ENCODE results near the gene RALGPS1. TPM values are rescaled to one million over a fixed set of nuclear protein-coding genes. Genes with fewer than 3 reads are reported as not detected.

RALGPS1 gene
- total RNA-seq, 2 experiments from 2014 or later, result 2.5 to 4.1 TPM

DNA sequence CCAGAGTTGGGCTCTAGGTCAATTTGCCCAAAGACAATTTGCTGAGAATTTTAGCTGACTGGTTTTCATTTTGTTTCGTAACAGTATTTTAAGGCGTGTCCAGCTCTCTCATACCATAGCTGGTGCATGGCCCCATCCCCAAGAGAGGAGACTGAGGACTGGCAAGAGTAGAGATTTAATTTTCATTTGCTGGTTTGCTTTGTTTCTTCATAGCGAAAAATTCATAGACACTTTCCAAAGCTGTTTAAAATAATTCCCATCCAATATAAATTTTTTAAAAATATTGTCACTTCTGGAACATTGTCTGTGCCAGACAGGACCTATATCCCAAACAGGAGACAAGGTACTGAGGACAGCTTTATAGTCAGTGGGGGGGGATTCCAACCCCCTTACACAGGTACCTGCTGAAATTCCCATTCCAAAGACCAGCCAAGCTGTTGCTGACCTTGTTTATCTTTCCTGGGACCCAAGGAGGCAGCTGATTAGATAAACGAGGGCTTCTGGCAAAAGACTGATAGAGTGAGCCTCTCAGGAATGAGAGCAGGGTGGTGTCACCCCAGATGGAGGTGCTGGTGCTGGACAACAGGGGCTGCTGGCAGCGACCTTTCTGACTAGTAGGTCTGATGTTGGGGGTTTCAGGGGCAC, 214.6 kb downstream of the RALGPS1 start:
- Mint-ChIP-seq H3K27me3 (ENCODE audit: low read depth) (peaks cover 28% of the 10 kb centered on the region), H3K4me3 (no peak overlapping the region), H3K9me3 (ENCODE audit: insufficient read depth) (no peaks in the 10 kb centered on the region), H3K27ac (no peak overlapping the region), H3K36me3 (ENCODE audit: low read depth) (no peaks in the 10 kb centered on the region), H3K4me1 (ENCODE audit: low read depth) (no peaks in the 10 kb centered on the region)
- POLR2A ChIA-PET, result interaction anchor here (0.5 kb wide), 1 partner anchor 220 kb away, joined by 3 read pairs; no protein-coding TSS in a partner anchor
- DNase-seq (no peak), ATAC-seq (no peak)
- CTCF ChIA-PET, result no interaction called here

DNA sequence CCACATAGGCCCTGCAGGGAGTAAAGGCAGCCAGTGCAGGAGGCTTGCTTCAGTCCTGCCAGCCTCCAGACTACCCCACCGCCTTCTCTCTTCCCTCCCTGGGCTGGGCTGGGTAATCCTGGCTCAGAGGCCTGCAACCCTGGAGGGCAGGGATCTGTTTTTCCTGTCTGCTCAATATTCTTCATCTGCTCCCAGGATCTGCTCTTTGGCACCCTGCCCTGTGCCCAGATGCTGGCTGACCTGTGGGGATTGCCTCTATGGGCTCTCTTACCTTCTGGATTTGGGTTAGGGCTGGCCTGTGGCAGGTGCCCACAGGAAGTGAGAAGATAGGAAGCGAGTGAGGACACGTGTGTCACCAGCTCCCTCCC, 215.1 kb downstream of the RALGPS1 start:
- CTCF ChIA-PET, result no interaction called here
- Mint-ChIP-seq H3K9me3 (ENCODE audit: insufficient read depth) (no peaks in the 10 kb centered on the region), H3K27ac (no peak overlapping the region), H3K36me3 (ENCODE audit: low read depth) (no peaks in the 10 kb centered on the region), H3K4me1 (ENCODE audit: low read depth) (no peaks in the 10 kb centered on the region), H3K4me3 (no peak overlapping the region), H3K27me3 (ENCODE audit: low read depth) (peaks cover 23% of the 10 kb centered on the region)
- POLR2A ChIA-PET, result interaction anchor here (1.1 kb wide), 1 partner anchor 36 kb away, joined by 3 read pairs; no protein-coding TSS in a partner anchor
- no peak for DNase-seq
- ATAC-seq, result no peak

DNA sequence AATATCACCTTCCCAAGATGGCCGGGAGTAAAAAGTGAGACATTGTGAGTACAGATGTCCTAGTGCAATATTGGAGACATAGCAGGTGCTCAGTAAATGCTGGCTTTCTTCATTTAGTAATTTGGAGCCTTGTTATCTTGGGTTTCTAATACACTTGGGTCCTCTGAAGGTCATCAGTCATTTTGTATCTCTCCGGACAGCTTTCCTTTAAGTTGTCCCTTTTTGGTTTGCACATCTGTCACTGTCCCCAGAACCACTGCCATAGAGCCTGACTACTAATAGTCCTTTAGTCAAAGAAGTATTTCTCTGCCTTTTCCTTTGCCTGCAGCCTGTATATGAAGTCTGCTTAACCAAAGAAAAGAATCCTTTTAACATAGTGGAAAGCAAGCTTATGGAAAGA, 215.7 kb downstream of the RALGPS1 start:
- ChIA-PET POLR2A (interaction anchor here (1.1 kb wide), 1 partner anchor 36 kb away, joined by 3 read pairs; no protein-coding TSS in a partner anchor), CTCF (no interaction called here)
- no peaks in the 10 kb centered on the region for H3K4me1 Mint-ChIP-seq (ENCODE audit: low read depth)
- DNase-seq (no peak), ATAC-seq (no peak)
- peaks cover 20% of the 10 kb centered on the region for H3K27me3 Mint-ChIP-seq (ENCODE audit: low read depth)
- no peak overlapping the region for H3K27ac Mint-ChIP-seq
- H3K4me3 Mint-ChIP-seq, result no peak overlapping the region
- no peaks in the 10 kb centered on the region for H3K36me3 Mint-ChIP-seq (ENCODE audit: low read depth)
- H3K9me3 Mint-ChIP-seq (ENCODE audit: insufficient read depth), result no peaks in the 10 kb centered on the region

GRCh38 chr9:127130661-127131538, 216.3 kb downstream of the RALGPS1 start:
- H3K27me3 Mint-ChIP-seq (ENCODE audit: low read depth), result peaks cover 13% of the 10 kb centered on the region
- no peaks in the 10 kb centered on the region for H3K4me1 Mint-ChIP-seq (ENCODE audit: low read depth)
- POLR2A ChIA-PET, result interaction anchor here (1.1 kb wide), 1 partner anchor 37 kb away, joined by 3 read pairs; no protein-coding TSS in a partner anchor
- H3K27ac Mint-ChIP-seq, result no peak overlapping the region
- H3K36me3 Mint-ChIP-seq (ENCODE audit: low read depth), result no peaks in the 10 kb centered on the region
- H3K9me3 Mint-ChIP-seq (ENCODE audit: insufficient read depth), result no peaks in the 10 kb centered on the region
- no peak for DNase-seq
- CTCF ChIA-PET, result no interaction called here
- ATAC-seq, result no peak
- no peak overlapping the region for H3K4me3 Mint-ChIP-seq

GRCh38 chr9:127131871-127132270, 217.3 kb downstream of the RALGPS1 start:
- ATAC-seq, result no peak
- ChIA-PET POLR2A (no interaction called here), CTCF (no interaction called here)
- no peaks in the 10 kb centered on the region for H3K9me3 Mint-ChIP-seq (ENCODE audit: insufficient read depth)
- H3K4me3 Mint-ChIP-seq, result no peak overlapping the region
- H3K4me1 Mint-ChIP-seq (ENCODE audit: low read depth), result no peaks in the 10 kb centered on the region
- H3K27me3 Mint-ChIP-seq (ENCODE audit: low read depth), result peaks cover 7% of the 10 kb centered on the region
- H3K36me3 Mint-ChIP-seq (ENCODE audit: low read depth), result no peaks in the 10 kb centered on the region
- no peak for DNase-seq
- H3K27ac Mint-ChIP-seq, result no peak overlapping the region

DNA sequence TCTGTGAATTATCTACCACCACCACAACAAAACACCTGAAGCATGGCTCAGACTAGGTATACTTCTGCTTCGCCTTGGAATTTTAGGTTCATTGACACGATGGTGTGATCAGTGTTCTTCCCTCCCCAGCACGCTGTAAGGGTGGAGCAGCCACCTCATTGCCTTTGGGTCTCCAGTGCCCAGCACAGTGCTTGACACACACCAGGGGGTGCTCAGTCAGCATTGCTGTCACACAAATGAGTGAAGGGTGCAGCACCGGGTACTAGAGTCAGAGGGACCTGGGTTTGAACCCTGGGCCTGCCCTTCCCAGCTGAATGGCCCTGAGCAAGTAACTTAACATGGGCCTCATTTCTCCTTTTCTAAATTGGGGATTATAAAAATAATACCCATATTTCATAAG, 217.8 kb downstream of the RALGPS1 start:
- Mint-ChIP-seq H3K36me3 (ENCODE audit: low read depth) (no peaks in the 10 kb centered on the region), H3K27me3 (ENCODE audit: low read depth) (peaks cover 3% of the 10 kb centered on the region), H3K27ac (no peak overlapping the region), H3K4me1 (ENCODE audit: low read depth) (no peaks in the 10 kb centered on the region), H3K4me3 (no peak overlapping the region), H3K9me3 (ENCODE audit: insufficient read depth) (no peaks in the 10 kb centered on the region)
- ATAC-seq (no peak), DNase-seq (no peak)
- ChIA-PET POLR2A (no interaction called here), CTCF (no interaction called here)

DNA sequence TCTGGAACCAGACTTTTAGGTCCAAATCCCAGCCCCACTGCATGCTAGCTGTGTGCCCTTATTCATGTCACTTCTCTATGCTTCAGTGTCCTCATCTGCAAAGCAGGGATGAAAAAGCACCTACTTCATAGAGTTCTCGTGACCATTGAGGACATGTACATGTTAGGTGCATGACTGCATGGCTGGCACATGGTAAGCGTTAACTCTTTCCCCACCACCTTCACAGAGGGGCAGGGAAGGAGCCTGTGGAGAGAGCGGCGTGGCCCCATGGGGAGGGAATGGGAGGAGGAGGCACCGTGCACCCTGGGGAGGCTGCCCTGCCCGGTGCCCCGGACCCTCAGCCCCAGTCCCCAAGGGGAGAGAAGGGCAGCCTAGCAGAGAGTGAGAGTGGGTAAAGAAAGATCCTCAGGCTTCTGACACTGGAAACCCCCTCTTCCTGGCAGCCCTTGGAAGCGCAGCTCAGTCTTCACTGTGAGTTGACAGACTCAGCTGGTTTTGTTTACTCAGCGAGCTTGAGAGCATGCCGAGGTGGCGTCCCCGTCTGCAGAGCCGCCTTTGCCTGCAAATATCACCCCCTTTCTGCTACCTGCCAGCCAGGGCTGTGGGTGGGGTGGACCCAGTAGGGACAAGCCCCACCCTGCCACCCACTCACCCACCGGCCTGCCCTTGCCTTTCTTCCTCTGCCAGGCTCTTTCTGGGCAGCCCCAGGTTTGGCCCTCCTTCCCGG, 218.5 kb downstream of the RALGPS1 start:
- ATAC-seq (no peak), DNase-seq (no peak)
- H3K27me3 Mint-ChIP-seq (ENCODE audit: low read depth), result peaks cover 2% of the 10 kb centered on the region
- H3K4me3 Mint-ChIP-seq, result no peak overlapping the region
- H3K9me3 Mint-ChIP-seq (ENCODE audit: insufficient read depth), result no peaks in the 10 kb centered on the region
- H3K27ac Mint-ChIP-seq, result no peak overlapping the region
- no peaks in the 10 kb centered on the region for H3K36me3 Mint-ChIP-seq (ENCODE audit: low read depth)
- CTCF ChIA-PET, result no interaction called here
- H3K4me1 Mint-ChIP-seq (ENCODE audit: low read depth), result no peaks in the 10 kb centered on the region
- POLR2A ChIA-PET, result no interaction called here

DNA sequence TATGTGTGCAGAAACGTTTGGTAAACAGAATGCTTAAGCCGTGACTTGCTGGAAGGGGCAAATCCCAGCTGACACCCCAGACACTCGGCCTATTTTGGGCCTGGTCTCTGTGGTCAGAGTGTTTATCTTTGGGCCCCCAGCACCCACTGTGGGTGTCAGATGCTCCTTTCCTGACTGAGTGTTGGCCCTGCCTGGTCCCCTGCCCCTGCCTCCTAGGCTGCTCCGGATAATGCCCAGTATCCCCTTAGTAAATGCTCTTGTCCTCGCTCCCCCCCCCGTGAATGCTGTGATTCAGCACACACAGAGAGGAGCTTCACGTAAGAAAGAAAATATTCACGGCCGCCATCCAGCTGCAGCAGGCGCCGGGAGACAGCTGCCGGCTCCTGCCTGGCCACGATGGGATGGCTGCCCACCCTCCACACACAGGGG, 219.2 kb downstream of the RALGPS1 start:
- H3K4me3 Mint-ChIP-seq, result no peak overlapping the region
- ATAC-seq, result no peak
- no peak for DNase-seq
- CTCF ChIA-PET, result no interaction called here
- H3K36me3 Mint-ChIP-seq (ENCODE audit: low read depth), result no peaks in the 10 kb centered on the region
- H3K27ac Mint-ChIP-seq, result no peak overlapping the region
- H3K9me3 Mint-ChIP-seq (ENCODE audit: insufficient read depth), result no peaks in the 10 kb centered on the region
- no peaks in the 10 kb centered on the region for H3K4me1 Mint-ChIP-seq (ENCODE audit: low read depth)
- POLR2A ChIA-PET, result no interaction called here
- peaks cover 2% of the 10 kb centered on the region for H3K27me3 Mint-ChIP-seq (ENCODE audit: low read depth)

GRCh38 chr9:127135056-127135745, 220.6 kb downstream of the RALGPS1 start:
- no peaks in the 10 kb centered on the region for H3K9me3 Mint-ChIP-seq (ENCODE audit: insufficient read depth)
- H3K27me3 Mint-ChIP-seq (ENCODE audit: low read depth), result peaks cover 2% of the 10 kb centered on the region
- no peaks in the 10 kb centered on the region for H3K36me3 Mint-ChIP-seq (ENCODE audit: low read depth)
- DNase-seq (no peak), ATAC-seq (no peak)
- no peaks in the 10 kb centered on the region for H3K4me1 Mint-ChIP-seq (ENCODE audit: low read depth)
- H3K27ac Mint-ChIP-seq, result no peak overlapping the region
- H3K4me3 Mint-ChIP-seq, result no peak overlapping the region
- ChIA-PET CTCF (no interaction called here), POLR2A (no interaction called here)

GRCh38 chr9:127136081-127136879, 221.7 kb downstream of the RALGPS1 start:
- ChIA-PET POLR2A (no interaction called here), CTCF (no interaction called here)
- H3K27ac Mint-ChIP-seq, result no peak overlapping the region
- no peaks in the 10 kb centered on the region for H3K4me1 Mint-ChIP-seq (ENCODE audit: low read depth)
- H3K4me3 Mint-ChIP-seq, result no peak overlapping the region
- no peak for DNase-seq
- peaks cover 2% of the 10 kb centered on the region for H3K27me3 Mint-ChIP-seq (ENCODE audit: low read depth)
- no peaks in the 10 kb centered on the region for H3K36me3 Mint-ChIP-seq (ENCODE audit: low read depth)
- ATAC-seq, result no peak
- no peaks in the 10 kb centered on the region for H3K9me3 Mint-ChIP-seq (ENCODE audit: insufficient read depth)

All from activated CD8-positive, alpha-beta T cell treated with anti-CD3 and anti-CD28 coated beads, Interleukin-2, amount 10 ng/mL, durations not matched to agents 7 days and 5 days (primary cell).